ENCODE data around the gene ZMIZ1.

- TF ChIP-seq CTCF (IDR thresholded peaks at IDR 0.05 in 2 of 3, conservative IDR thresholded peaks at IDR 0.05 in 1 of 3; ENCODE audit: borderline replicate concordance in 1 of 3, insufficient read depth in 1 of 3, low read depth in 2 of 3, low read length in 2 of 3), result peak; percentile 38 to 76 (median 62); a peak in 5 of 6 replicates
- TF ChIP-seq RAD21 (IDR thresholded peaks at IDR 0.05; ENCODE audit: low read depth), result peak; percentile 55
- TF ChIP-seq YY1 (IDR thresholded peaks at IDR 0.05; ENCODE audit: extremely low read depth, insufficient replicate concordance, low read depth, low read length), result no peak
- TF ChIP-seq ZFX (IDR thresholded peaks at IDR 0.05), result no peak
- TF ChIP-seq FOSL1 (IDR thresholded peaks at IDR 0.05; ENCODE audit: low read depth), result no peak
- TF ChIP-seq POLR2A (IDR thresholded peaks at IDR 0.05; ENCODE audit: borderline replicate concordance, extremely low read depth, insufficient read depth, insufficient read length), result no peak
Observed at GRCh38 chr10:79292891-79293746, 224.4 kb downstream of the ZMIZ1 start.
